ENCODE data around the gene CDK4.
"Not testable (repeated sequence)": the region's sequence is repeated elsewhere in the genome, so short reads cannot be mapped to it uniquely, and the experiment has no call there.

CDK4 gene

GRCh38 chr12:57724003-57724935 is 27.8 kb downstream of the CDK4 start:
- Histone ChIP-seq H3K27me3 (ENCODE audit: insufficient read depth, poor library complexity, severe bottlenecking) (no peaks in the 10 kb centered on the region), H3K9me3 (ENCODE audit: severe bottlenecking) (no peaks in the 10 kb centered on the region), H3K36me3 (ENCODE audit: low read depth) (peaks cover 6% of the 10 kb centered on the region), H3K4me1 (ENCODE audit: insufficient read depth, poor library complexity, severe bottlenecking) (no peaks in the 10 kb centered on the region), H3K4me3 (ENCODE audit: severe bottlenecking) (no peak overlapping the region), H3K27ac (ENCODE audit: poor library complexity, severe bottlenecking) (no peak overlapping the region)
- TF ChIP-seq CTCF (IDR thresholded peaks at IDR 0.05; ENCODE audit: poor library complexity, severe bottlenecking): no peak
- DNase-seq (ENCODE audit: low spot score): no peak
- ATAC-seq (ENCODE audit: low read depth): no peak

GRCh38 chr12:57723630-57723962 is 28.5 kb downstream of the CDK4 start:
- no peaks in the 10 kb centered on the region for H3K27me3 ChIP-seq (ENCODE audit: insufficient read depth, poor library complexity, severe bottlenecking)
- no peak for TF ChIP-seq CTCF (IDR thresholded peaks at IDR 0.05; ENCODE audit: poor library complexity, severe bottlenecking)
- DNase-seq (ENCODE audit: low spot score) (no peak), ATAC-seq (ENCODE audit: low read depth) (no peak)
- no peaks in the 10 kb centered on the region for H3K9me3 ChIP-seq (ENCODE audit: severe bottlenecking)
- no peak overlapping the region for H3K4me3 ChIP-seq (ENCODE audit: severe bottlenecking)
- peaks cover 8% of the 10 kb centered on the region for H3K36me3 ChIP-seq (ENCODE audit: low read depth)
- H3K27ac ChIP-seq (ENCODE audit: poor library complexity, severe bottlenecking): no peak overlapping the region
- no peaks in the 10 kb centered on the region for H3K4me1 ChIP-seq (ENCODE audit: insufficient read depth, poor library complexity, severe bottlenecking)

GRCh38 chr12:57722716-57723629 is 29.1 kb downstream of the CDK4 start:
- Histone ChIP-seq H3K4me3 (ENCODE audit: severe bottlenecking) (no peak overlapping the region), H3K4me1 (ENCODE audit: insufficient read depth, poor library complexity, severe bottlenecking) (no peaks in the 10 kb centered on the region), H3K27me3 (ENCODE audit: insufficient read depth, poor library complexity, severe bottlenecking) (no peaks in the 10 kb centered on the region), H3K27ac (ENCODE audit: poor library complexity, severe bottlenecking) (no peak overlapping the region), H3K9me3 (ENCODE audit: severe bottlenecking) (no peaks in the 10 kb centered on the region), H3K36me3 (ENCODE audit: low read depth) (peaks cover 14% of the 10 kb centered on the region)
- ATAC-seq (ENCODE audit: low read depth) (no peak), DNase-seq (ENCODE audit: low spot score) (no peak)
- no peak for TF ChIP-seq CTCF (IDR thresholded peaks at IDR 0.05; ENCODE audit: poor library complexity, severe bottlenecking)

GRCh38 chr12:57721846-57722608 is 30.1 kb downstream of the CDK4 start:
- peaks cover 19% of the 10 kb centered on the region for H3K36me3 ChIP-seq (ENCODE audit: low read depth)
- H3K27ac ChIP-seq (ENCODE audit: poor library complexity, severe bottlenecking); ATAC-seq (ENCODE audit: low read depth): not testable (repeated sequence)

More at GRCh38 chr12:57721846-57722608, 30.1 kb downstream of the CDK4 start:
- not testable (repeated sequence) for H3K9me3 ChIP-seq (ENCODE audit: severe bottlenecking); H3K4me1 ChIP-seq (ENCODE audit: insufficient read depth, poor library complexity, severe bottlenecking); DNase-seq (ENCODE audit: low spot score); H3K4me3 ChIP-seq (ENCODE audit: severe bottlenecking); H3K27me3 ChIP-seq (ENCODE audit: insufficient read depth, poor library complexity, severe bottlenecking)
